Hematopoietic multipotent progenitor cell treated with erythropoietin and hydrocortisone succinate and interleukin-3 and kit ligand, for 17 days (in vitro differentiated cells): ENCODE data around the gene CPN2.

Experiments
- DNase-seq: peaks from one replicate; pipeline ENCODE4 v3.0.0-alpha.2; 2015; ENCODE audit warnings: low spot score

The CPN2 gene

GRCh38 chr3:194328053-194328657 is 23.0 kb downstream of the CPN2 start:
- no peak for DNase-seq

- no peak for DNase-seq
Observed at GRCh38 chr3:194327218-194328052, 23.7 kb downstream of the CPN2 start.

DNA sequence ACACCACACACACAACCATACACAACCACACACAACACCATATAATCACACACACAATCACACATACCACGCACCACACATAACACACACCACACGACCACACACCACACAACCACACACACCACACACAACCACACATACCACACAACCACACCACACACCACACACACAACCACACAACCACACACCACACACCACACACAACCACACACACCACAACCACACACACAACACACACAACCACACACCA is 24.2 kb downstream of the CPN2 start:
- DNase-seq = no peak

GRCh38 chr3:194326192-194326967 is 24.7 kb downstream of the CPN2 start:
- DNase-seq = no peak

DNA sequence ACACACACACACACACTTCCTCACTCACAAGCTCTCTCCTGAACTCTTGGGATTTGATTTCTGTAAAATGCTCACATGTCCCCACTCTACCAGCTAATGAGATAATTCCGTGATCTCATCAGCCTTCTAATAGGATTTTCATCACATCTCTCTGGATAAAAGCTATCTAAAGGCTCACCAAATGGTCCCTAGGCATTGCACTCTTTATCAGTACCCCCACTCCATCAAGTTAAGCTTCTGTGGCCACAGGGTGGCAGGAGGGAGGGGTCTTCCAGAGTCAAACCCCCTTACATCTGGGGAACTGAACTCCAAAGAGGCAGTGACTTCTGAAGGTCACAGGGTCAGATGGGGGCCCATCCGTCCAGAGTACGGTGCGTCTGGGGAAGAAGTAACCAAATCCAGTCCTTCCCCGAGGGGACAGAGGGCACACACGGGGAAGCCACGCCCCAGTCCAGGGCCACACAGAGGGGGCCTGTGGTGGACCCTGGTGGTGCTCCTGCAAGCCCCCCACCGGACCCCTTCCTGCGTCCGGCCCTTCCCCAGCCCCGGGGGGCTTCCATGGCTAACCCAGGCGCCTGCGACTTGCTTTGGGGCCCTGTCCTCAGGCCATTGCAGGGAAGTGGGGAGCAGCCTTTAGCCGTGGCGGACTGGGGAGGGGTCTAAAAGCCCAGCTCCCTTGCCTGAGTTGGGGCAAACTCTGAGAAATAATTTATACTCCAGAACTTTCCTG is 25.5 kb downstream of the CPN2 start:
- DNase-seq = no peak

- no peak for DNase-seq
Observed at GRCh38 chr3:194324823-194325327, 26.3 kb downstream of the CPN2 start.

GRCh38 chr3:194323785-194324735 is 27.1 kb downstream of the CPN2 start:
- DNase-seq = no peak

DNA sequence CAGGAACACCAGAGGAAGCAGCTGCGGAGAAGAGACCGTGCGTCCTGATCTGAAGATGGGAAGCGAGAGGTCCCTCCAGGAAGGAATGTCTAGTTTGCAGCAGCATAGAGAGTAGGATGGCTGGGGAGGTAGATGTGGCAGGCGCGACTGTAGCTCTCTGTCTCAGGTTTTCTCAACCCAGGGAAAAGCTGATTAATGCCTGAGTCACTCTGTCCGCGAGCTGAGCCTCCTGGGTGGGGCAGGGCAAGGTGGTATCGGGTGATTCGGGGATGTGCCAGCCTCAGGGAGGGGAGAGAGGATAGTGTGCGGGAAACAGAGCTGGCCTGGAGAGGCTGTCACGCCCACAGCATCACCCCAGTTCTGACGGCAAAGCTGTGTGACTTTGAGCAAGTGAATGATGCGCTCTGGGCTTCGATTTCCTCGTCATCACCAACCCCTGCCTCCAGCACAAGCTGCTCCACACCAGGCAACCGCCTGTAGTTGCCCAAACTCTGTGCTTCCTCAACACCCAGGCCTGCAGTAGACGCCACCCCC is 28.4 kb downstream of the CPN2 start:
- peak; percentile 63 for DNase-seq

- no peak for DNase-seq
Observed at GRCh38 chr3:194321693-194322640, 29.2 kb downstream of the CPN2 start.

DNA sequence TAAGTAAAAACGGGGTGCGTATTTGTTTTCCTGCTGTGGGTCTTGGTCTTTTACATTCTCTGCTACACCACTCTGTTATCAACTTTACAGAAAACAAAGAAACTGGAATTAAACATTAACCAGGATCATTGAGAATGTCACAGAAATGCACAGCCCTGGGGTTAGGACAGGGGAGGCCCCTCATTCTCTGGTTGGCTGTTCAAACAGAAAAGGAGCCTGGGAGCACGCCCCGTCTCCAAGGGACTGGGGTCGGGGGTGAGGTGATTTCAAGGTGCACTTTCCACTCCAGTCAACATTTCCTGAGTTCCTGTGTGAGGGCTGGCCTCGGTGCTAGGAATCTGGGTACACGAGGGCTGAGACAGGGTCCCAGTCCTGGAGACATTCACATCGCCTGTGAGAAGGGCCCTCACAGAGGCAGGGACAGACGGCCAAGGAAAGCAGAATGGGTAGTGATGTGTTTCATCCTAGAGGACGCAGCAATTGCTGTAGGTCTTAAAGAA is 30.3 kb downstream of the CPN2 start:
- DNase-seq = no peak

DNA sequence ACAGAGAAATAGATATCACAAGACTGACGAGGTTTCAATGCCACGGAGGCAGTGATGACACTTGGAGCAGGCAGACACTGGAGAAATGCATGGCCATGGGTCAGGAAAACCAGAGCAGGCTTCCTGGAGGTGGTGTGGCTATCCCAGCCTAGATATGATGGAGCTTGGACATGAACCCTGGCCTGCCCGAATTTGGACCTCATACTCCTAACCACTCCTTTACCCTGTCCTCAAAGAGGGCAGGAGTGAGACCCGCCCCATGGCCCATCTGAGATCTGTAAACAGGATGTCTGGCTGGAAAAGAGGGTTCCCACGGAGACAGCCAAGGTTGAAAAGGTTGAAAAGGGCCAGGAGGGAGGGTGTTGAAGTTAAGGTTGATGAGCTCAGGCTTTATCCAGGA is 31.0 kb downstream of the CPN2 start:
- DNase-seq = no peak

DNA sequence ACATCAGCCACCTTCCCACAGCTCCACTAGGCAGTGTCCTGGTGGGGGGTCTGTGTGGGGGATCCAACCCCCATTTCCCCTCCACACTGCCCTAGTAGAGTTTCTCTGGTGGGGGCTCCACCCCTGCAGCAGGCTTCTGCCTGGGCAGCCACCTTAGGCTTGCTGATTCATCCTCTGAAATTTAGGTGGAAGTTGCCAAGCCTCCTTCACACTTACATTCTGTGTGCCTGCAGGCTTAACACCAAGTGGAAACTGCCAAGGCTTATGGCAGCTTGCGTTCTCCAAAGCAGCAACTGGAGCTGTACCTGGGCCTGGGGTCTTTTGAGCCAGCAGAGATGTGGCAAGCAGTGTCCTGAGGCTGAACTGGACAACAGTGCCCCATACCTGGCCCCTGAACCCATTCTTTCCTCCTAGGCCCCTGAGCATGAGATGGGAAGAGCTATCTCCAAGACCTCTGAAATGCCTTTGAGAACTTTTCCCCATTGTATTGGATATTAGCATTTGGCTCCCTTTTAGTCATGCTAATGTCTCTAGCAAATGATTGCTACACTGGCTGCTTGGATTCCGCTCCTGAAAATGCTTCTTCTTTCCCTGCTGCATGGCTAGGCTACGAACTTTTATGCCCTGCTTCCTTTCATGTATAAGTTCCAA is 32.5 kb downstream of the CPN2 start:
- DNase-seq = no peak

- no peak for DNase-seq
Observed at GRCh38 chr3:194316918-194317317, 34.2 kb downstream of the CPN2 start.

DNA sequence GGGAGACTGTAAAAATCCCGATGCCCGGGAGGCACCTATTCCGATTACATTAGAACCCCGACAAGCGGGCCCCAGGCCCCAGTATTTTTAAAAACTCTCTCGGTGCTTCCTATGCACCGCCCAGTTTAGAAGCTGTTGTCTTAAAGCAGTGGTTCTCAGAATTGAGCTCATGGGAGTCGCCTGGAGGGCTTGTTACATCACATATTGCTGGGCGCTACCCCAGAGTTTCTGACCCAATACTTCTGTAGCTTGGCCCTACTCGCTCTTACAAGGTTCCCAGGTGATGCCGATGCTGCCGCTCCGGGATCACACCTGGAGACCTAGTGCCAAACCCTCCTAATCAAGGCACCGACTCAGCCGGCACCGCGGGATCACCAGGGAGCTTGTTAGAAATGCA is 35.2 kb downstream of the CPN2 start:
- DNase-seq = no peak

- DNase-seq = peak; percentile 65
Observed at GRCh38 chr3:194315088-194315964, 35.8 kb downstream of the CPN2 start.

DNA sequence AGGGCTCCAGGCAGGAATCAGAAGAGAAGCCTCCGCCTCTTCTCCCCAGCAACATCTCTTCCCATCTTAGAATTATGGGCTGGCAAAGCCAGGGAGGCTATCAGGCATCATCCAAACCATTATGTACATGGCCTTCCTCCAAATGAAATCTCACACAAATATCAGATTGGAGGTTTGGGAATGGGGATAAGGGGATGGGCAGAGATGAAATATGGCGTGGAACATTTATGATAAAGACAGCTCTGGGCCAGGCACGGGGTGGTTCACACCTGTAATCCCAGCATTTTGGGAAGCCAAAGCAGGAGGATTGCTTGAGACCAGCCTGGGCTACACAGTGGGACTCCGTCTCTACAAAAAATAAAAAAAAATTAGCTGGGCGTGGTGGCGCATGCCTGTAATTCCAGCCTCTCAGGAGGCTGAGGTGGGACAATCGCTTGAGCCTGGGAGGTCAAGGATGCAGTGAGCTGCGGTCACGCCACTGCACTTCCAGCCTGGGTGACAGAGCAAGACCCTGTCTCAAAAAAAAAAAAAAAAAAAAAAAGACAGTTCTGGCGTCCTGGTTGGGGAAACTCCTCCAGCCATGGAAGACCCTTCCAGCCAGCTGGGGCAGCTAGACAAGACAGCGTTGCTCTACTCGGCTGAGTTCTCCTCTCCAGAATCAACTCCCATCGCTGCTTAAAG is 36.6 kb downstream of the CPN2 start:
- DNase-seq = no peak
